Measurements from ENCODE around the gene TMEM119.
"Not testable (repeated sequence)": the region's sequence is repeated elsewhere in the genome, so short reads cannot be mapped to it uniquely, and the experiment has no call there.

Gene TMEM119

GRCh38 chr12:108595711-108596647, 1.9 kb downstream of the TMEM119 start:
- Histone ChIP-seq H3K9me3 (replicated peaks in 1 of 11) (no peaks in the 10 kb centered on the region), H3K4me1 (peaks cover 15 to 25% (median 19%) of the 10 kb centered on the region in 10 experiments), H3K27ac (no peak overlapping the region), H3K27me3 (no peaks in the 10 kb centered on the region), H3K36me3 (no peaks in the 10 kb centered on the region), H3K9ac (no peak overlapping the region), H4K20me1 (no peaks in the 10 kb centered on the region), H3K4me2 (peak overlapping the region in 3 of 11 experiments; percentile 58 to 75 (median 63); a peak in 2 of 22 replicates), H3K4me3 (no peak overlapping the region)
- no peak for TF ChIP-seq Cebpa-rat (IDR thresholded peaks at IDR 0.05)

DNA sequence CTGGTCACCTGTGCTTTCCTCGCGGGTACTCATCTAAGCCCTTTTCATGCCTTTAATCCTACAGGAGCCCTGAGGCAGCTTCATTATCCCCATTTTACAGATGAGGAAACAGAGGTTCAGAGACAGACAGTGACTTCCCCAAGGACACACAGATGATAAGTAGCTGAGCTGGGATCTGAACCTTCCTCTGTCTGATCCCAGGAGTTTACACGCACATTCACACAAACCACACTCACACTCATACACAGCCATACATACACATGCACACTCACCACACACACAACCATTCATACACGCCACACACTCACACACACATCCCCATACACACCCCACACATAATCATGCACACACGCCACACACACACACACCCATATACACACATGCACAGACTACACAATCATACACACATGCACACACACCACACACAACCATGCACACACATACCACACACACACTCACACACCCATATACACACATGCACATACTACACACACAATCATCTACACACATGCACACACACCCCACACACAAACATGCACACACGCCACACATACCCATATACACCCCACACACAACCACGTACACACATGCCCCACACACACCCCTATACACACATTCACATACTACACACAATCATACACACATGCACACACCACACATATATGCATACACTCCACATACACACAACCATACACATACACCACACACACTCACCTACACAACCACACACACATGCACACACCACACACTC, 2.7 kb downstream of the TMEM119 start:
- no peaks in the 10 kb centered on the region; a peak in 1 of 22 replicates for H4K20me1 ChIP-seq
- no peak overlapping the region for H3K4me2 ChIP-seq
- no peak overlapping the region for H3K4me3 ChIP-seq
- peaks cover 12 to 25% (median 19%) of the 10 kb centered on the region in 10 experiments for H3K4me1 ChIP-seq
- H3K36me3 ChIP-seq, result no peaks in the 10 kb centered on the region
- H3K9me3 ChIP-seq (replicated peaks in 1 of 11), result no peaks in the 10 kb centered on the region
- no peak for TF ChIP-seq Cebpa-rat (IDR thresholded peaks at IDR 0.05)
- no peak overlapping the region for H3K9ac ChIP-seq
- H3K27me3 ChIP-seq, result no peaks in the 10 kb centered on the region
- H3K27ac ChIP-seq, result no peak overlapping the region

GRCh38 chr12:108594323-108594903, 3.5 kb downstream of the TMEM119 start:
- no peak overlapping the region for H3K4me3 ChIP-seq

DNA sequence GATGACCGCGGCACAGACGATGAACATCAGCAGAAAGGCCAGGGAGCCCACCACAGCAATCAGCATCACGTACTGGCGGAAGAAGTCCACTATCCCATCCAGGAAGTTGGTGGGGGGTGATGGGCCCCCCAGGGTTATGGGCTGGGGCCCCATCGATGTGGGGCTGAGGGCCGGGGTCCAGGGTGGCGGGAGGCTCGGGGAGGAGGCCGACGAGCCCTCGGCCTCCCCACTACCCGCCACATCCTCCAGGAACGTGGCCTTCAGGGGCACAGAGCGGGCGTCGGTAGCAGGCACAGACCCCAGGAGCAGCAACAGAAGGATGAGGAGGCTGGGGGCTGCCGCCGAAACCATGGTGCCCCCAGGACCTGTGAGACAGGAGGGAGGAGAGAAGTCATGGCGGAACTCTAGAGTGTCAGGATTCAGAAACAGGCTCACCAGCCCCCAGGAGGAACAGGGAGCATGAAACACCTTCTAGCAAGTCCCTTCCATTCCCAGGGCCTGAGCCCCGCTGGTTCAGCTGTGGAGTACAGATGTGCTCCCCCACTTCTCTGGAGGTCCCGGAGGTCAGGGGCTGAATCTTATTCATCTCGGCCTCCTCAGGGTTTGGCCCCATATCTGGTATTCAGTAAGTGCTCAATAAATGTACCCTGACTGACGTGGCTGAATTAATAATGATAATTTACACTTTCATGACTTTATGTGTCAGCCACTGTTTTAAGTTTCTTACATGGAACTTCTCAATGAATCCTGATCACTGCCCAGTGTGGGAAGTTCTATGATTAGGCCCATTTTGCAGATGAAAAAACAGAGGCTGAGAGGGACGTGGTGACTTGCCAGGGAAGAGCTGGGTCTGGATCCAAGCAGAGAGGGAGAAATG, 5.6 kb downstream of the TMEM119 start:
- Histone ChIP-seq H3K36me3 (no peaks in the 10 kb centered on the region), H3K4me2 (no peak overlapping the region), H3K27ac (peak overlapping the region in 1 of 11 experiments; percentile 9; a peak in 1 of 22 replicates), H3K9ac (no peak overlapping the region), H3K9me3 (replicated peaks in 1 of 11) (no peaks in the 10 kb centered on the region), H3K4me3 (no peak overlapping the region), H3K27me3 (no peaks in the 10 kb centered on the region), H3K4me1 (peaks cover 15 to 22% (median 18%) of the 10 kb centered on the region in 10 experiments), H4K20me1 (no peaks in the 10 kb centered on the region; a peak in 1 of 22 replicates)
- no peak for TF ChIP-seq Cebpa-rat (IDR thresholded peaks at IDR 0.05)

More at GRCh38 chr12:108594323-108594903, 3.5 kb downstream of the TMEM119 start:
- Histone ChIP-seq H3K36me3 (no peaks in the 10 kb centered on the region), H3K9me3 (replicated peaks in 1 of 11) (no peaks in the 10 kb centered on the region), H4K20me1 (no peaks in the 10 kb centered on the region; a peak in 1 of 22 replicates), H3K27me3 (no peaks in the 10 kb centered on the region), H3K27ac (no peak overlapping the region), H3K9ac (no peak overlapping the region), H3K4me2 (no peak overlapping the region), H3K4me1 (peaks cover 13 to 29% (median 21%) of the 10 kb centered on the region in 10 experiments)
- TF ChIP-seq Cebpa-rat (IDR thresholded peaks at IDR 0.05), result no peak

- Histone ChIP-seq H3K4me3 (no peak overlapping the region), H4K20me1 (no peaks in the 10 kb centered on the region; a peak in 1 of 22 replicates), H3K4me1 (peaks cover 8 to 14% (median 11%) of the 10 kb centered on the region in 10 experiments; a peak in 18 of 20 replicates), H3K27ac (peak overlapping the region in 2 of 11 experiments; percentile 9 to 20; a peak in 2 of 22 replicates), H3K27me3 (no peaks in the 10 kb centered on the region), H3K9me3 (replicated peaks in 1 of 11) (no peaks in the 10 kb centered on the region), H3K36me3 (no peaks in the 10 kb centered on the region), H3K4me2 (no peak overlapping the region), H3K9ac (no peak overlapping the region)
- no peak for TF ChIP-seq Cebpa-rat (IDR thresholded peaks at IDR 0.05)
Measured at GRCh38 chr12:108591267-108591980, 6.5 kb downstream of the TMEM119 start.

GRCh38 chr12:108590463-108590862, 7.4 kb downstream of the TMEM119 start:
- not testable (repeated sequence) for H3K9ac ChIP-seq; H3K36me3 ChIP-seq; H3K9me3 ChIP-seq (replicated peaks in 1 of 11); H3K4me3 ChIP-seq; H4K20me1 ChIP-seq; H3K27ac ChIP-seq; H3K4me2 ChIP-seq; H3K27me3 ChIP-seq
- peaks cover 8 to 12% (median 10%) of the 10 kb centered on the region in 10 experiments; a peak in 18 of 20 replicates for H3K4me1 ChIP-seq

- no peaks in the 10 kb centered on the region for H3K9me3 ChIP-seq (replicated peaks in 1 of 11)
- H4K20me1 ChIP-seq, result no peaks in the 10 kb centered on the region; a peak in 1 of 22 replicates
- peaks cover 8 to 12% (median 10%) of the 10 kb centered on the region in 10 experiments; a peak in 18 of 20 replicates for H3K4me1 ChIP-seq
- peak overlapping the region in 1 of 11 experiments; percentile 61; a peak in 1 of 22 replicates for H3K4me2 ChIP-seq
- no peaks in the 10 kb centered on the region for H3K36me3 ChIP-seq
- H3K9ac ChIP-seq, result no peak overlapping the region
- no peak for TF ChIP-seq Cebpa-rat (IDR thresholded peaks at IDR 0.05)
- no peak overlapping the region for H3K27ac ChIP-seq
- H3K4me3 ChIP-seq, result no peak overlapping the region
- no peaks in the 10 kb centered on the region for H3K27me3 ChIP-seq
Measured at GRCh38 chr12:108589840-108590229, 8.0 kb downstream of the TMEM119 start.

Data from BLaER1 treated with 17β-estradiol and CSF1 and Interleukin-3, amounts not matched to agents 10 nM and 100 nM (cell line).